ENCODE measurements around the gene GALNS.
A peak's percentile ranks its signal among the peaks of the same experiment; 100 is the strongest.

Gene GALNS

DNA sequence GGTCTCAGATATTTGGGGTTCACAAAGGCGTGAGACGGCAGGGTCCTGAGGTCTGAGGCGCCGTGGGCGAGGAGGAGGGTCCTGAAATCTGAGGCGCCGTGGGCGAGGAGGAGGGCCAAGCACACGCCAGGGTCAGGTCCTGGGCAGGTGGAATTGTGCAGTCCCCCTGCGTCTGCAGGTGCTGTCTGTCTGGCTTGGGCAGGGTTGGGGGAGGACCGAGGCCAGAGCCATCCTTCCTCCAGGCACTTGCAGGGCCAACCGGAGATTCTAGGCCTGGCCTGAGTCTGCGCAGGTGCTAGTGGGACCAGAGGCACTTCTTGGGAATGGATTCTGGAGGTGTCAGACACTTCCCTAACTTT, 42.6 kb downstream of the GALNS start:
- no peak for DNase-seq

DNA sequence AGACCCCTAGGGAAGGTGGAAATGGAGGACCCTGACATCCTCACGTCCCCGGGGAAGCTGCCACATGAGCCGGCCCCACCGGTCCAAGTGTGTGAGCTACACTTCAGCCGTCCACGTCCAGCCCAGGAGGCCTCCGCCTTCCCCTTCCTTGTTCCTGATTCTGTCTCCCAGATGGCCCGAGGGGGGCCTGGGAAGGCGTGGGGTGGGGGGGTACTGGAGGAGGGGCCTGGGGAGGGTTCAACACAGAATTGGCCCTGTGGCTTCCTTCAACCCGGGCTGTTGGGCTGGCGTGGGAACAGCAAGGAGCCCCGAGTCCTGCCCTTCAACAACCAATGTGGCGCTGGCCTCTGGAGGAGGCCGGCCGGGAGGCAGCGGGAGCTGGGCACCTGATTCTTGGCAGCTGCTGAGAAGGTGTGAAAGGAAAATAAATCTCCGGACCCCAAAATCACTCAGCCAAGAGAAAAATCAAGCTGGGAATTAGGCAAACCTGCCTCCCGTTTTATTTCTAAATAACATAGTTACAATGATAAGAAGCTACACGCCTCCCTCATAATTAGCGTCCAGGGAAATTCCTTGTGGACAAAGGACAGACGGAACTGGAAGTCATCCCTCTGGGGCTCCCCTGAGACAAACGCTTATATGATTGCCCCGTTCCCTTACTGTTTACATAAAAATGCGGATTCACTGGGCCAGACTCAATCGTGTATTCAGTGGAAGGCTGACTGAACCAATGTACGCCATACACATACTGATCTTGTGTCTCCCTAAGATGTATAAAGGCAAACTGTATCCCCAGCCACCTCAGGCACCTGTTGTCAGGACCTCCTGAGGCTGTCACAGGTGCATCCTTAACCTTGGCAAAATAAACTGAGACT, 43.2 kb downstream of the GALNS start:
- no peak for DNase-seq

DNA sequence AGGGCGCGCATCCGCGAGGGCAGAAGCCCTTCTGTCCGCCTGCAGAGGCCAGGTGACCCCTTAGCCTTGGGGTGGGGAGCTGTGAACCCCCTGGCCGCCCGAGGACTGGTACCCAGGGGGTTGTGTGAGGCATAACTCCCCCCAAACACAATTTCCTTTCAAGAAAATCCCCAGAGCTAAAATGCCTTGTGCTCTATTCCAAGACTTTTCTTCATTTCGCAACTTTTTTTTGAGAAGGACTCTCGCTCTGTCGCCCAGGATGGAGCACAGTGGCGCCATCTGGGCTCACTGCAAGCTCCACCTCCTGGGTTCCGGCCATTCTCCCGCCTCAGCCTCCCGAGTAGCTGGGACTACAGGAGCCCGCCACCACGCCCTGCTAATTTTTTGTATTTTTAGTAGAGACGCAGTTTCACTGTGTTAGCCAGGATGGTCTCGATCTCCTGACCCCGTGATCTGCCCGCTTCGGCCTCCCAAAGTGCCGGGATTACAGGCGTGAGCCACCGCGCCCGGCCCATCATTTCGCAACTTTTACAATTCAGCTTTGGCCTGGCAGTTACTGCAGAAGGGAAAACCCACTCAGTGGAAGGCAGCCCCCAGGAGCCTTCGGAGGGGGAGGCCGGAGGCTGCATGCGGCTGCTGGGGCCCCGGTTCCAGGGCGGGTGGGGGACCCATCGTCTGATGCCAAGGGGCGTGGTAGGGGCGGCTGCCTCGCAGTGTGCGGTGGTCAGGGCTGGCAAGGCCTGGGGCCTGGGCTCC, 44.1 kb downstream of the GALNS start:
- DNase-seq, result no peak

DNA sequence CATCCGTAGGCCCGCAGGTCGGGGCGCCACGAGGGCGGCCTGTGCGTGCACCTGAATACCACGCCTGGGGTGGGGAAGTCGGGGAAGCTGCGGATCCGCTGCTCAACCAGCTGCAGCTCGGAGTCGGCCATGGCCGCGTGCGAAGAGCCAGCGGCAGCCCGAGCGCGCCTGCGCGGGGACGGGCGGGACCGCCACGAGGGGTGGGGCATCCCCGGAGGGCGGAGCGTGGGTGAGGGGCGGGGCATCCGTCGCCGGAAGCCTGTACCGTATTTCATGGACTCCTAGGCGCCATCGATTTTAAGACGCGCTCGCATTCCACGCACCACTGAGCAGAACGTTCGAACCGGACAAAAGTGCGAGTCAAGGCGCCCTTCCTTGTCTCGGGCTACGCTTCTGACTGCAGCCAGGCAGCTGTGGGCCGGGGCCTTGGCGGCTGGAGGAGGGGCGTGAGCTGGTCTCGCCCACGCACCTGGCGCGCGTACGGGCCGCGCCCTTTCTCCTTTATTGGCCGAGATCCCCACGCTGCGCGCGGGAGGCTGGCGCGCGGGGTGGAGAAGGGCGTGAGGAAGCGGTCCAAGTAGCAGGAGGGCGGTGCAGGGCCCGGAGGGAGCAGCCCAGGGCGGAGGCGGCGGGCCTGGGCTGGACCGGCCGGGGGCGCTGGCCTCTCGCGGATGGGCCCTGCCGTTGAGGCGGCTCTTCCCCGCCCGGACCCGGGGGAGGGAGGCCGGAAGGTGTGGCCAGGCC, 44.8 kb downstream of the GALNS start, which contains the start of gene APRT:
Gene APRT, minus strand, starts transcription at position 160 of the 744 bp plus-strand sequence. Its CDS starts 29 bp downstream, at position 131.
- peak; percentile 97 for DNase-seq

DNA sequence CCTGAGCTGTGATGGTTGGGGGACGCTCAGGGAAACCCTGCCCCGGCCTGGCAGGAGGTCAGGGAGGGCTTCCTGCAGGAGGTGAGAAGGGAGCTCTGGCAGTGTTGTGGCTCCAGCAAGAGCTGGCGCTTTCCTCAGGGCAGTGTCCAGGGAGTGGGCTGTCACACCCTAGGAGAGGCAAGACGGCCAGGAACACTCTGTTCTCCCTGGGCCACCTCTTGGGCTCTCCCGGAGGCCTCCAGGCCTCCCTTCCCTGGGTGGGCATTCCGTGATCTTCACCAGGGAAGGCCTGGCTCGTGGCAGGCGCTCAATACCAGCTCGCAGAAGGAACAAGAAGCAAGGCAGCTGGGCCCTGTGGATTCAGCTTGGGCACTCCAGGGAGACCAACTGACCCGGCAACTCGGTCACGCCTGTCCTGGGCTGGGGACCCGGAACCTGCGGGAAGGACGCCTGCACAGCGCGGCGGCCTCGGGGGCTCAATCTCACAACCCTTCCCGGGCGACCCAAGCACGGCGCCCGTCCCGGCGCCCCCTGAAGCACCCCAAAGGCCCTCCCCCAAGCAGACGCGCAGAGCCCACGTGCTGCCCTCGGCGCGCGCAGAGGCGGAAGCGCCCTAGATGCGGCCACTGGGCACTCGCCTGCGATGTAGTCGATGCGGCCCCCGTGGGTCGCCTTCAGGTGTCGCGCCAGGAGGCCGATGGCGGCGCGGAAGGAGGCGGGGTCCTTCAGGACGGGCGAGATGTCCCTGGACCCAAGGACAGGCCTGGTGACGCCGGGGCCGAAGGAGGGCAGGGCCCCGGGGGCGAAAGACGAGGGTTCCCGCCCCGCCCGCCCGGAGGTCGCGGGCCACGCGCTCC, 45.6 kb downstream of the GALNS start:
- DNase-seq, result peak; percentile 90

DNA sequence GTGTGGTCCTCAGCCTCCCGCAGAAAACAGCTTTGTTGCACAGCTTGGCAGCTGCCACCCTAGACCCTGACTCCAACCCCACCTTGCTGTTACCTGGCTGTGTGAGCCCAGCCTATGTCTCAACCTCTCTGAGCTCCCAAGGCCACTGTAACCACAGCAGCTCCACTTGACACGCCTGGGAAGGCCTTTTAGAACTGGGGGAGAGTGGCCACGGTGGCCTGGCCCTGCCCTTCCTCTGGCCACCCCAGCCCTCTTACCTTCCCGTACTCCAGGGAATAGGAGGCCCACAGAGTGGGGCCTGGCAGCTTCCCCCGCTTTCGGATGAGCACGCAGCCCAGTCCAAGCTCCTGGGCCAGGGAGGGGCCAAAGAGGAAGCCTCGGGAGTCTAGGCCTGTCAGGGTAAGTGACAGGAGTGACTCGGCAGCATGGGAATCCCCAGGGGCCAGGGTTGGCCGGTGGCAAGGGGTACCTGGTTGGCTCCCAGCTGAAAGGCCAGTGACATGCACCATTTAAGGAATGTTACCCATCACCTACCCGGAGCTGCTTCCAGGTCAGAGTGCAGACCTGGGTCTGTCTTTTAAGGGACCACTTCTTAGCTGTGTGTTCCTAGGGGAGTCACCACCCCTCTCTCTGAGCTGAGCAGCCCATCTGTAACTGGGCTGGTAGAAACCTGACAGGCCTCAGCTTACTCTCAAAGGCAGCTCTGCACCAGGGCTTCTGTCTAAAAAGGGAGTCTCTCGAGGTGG, 46.4 kb downstream of the GALNS start:
- no peak for DNase-seq

DNA sequence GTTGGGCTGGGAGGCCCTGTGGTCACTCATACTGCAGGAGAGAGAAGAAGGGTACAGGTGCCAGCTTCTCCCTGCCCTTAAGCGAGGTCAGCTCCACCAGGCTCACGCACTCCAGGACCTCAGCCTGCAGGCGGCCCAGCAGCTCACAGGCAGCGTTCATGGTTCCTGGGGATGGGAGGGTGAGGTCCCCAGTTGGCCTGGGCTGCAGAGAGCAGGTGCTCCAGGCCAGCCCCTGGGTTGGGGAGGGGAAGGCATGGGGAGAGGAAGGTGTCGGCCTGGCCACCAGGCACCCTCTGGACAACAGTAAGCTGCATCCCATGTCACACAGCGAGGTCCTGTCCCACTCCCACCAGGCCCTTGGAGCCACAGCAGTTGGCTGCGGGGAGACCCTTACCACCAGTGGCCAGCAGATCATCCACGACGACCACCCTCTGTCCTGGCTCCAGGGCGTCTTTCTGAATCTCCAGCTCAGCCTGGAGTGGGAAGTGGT, 47.0 kb downstream of the GALNS start:
- no peak for DNase-seq

DNA sequence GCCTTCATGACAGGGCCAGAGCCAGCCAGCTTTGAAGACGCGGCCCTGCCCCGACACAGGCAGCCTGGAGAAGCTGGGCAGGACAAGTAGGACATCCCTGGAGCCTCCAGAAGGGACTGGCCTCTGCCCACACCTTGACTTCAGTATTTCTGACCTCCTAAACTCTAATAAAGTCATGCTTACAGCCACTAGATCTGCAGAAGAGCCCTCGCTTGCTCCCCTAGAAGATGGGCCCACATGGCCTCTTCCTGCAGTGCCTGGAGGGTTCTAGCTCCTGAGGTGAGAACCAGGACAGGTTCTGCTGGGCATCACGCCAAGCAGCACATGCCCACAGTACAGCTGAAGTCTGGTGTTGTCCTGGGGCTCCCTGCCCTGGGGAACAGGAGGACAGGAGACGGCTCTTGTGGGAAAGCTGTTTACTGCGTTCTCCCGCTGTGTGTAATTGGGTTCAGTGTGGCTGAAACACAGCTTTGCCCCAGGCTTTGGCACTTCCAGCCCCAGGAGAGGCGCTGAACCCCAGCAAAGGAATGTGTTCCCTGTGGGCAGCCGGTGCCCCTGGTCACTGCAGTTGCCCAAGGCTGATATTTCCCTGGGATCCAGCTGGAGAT, 47.6 kb downstream of the GALNS start:
- DNase-seq, result no peak

DNA sequence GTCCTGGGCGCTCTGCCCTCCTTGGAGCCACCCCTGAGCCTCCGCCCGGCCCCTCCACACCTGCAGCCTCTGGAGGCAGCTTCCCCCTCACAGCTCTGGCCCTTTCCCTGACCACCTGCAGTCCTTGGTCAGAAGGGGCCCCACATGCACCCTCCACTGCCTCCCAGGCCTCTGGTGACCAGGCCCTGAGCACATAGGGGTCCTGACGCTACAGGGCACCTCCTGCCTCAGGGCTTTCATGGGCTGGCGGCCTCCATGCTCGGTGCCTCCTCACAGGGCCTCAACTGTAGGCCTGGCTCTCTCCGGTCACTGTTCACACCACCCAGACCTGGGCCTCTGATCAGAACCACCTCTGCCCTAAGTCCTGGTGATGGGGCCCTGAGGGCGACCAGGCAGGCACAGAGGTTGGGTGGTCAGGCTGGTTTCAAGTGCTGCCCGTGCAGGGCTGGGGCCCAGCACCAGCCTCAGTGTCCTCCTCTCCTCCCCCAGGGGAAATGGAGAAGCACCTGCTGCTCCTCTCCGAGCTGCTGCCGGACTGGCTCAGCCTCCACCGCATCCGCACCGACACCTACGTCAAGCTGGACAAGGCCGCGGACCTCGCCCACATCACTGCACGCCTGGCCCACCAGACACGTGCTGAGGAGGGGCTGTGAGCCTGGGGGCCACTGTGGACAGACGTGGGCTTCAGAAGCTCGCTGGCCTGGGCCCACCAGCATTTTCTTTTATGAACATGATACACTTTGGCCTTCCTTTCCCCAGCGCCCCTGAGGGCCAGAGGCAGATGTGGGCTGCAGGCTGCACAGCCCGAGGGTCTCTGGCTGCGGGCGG, 48.9 kb downstream of the GALNS start:
- DNase-seq, result no peak

DNA sequence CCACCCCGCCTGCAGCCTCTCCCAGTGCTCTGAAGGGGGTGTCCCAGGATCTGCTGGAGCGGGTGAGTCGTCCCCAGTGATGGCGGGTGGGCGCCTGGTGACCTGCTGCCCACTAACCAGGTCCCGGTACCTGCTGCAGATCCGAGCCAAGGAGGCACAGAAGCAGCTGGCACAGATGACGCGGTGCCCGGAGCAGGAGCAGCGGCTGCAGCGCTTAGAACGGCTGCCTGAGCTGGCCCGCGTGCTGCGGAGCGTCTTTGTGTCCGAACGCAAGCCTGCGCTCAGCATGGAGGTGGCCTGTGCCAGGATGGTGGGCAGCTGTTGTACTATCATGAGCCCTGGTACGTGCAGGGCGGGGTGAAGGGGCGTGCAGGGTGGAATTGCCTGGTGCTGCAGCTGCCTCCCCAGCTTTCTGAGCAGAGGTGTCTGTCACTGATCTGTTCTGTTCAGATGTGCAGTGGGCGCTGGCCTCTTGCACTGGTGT, 49.6 kb downstream of the GALNS start:
- peak; percentile 72 for DNase-seq

DNA sequence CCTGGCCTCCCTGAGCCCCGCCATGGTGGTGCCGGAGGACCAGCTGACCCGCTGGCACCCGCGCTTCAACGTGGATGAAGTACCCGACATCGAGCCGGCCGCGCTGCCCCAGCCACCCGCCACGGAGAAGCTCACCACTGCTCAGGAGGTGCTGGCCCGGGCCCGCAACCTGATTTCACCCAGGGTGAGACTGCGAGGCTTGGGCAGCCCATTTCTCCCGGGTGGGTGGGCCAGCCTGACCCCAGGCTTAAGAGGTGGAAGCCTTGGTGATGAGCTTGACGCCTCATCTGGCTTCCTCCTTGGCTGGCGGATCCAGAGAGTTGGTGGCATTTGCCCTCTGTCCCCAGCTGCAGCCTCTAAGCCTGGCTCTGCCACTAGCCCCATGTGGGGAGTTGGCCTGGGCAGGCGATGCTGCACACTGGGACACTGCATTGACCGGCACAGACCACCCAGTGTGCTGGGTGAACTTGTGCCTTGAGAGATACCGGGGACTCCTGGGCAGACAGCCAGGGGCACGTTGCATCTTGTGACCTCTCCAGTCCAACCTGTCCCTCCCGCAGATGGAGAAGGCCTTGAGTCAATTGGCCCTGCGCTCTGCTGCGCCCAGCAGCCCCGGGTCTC, 50.1 kb downstream of the GALNS start:
- no peak for DNase-seq

DNA sequence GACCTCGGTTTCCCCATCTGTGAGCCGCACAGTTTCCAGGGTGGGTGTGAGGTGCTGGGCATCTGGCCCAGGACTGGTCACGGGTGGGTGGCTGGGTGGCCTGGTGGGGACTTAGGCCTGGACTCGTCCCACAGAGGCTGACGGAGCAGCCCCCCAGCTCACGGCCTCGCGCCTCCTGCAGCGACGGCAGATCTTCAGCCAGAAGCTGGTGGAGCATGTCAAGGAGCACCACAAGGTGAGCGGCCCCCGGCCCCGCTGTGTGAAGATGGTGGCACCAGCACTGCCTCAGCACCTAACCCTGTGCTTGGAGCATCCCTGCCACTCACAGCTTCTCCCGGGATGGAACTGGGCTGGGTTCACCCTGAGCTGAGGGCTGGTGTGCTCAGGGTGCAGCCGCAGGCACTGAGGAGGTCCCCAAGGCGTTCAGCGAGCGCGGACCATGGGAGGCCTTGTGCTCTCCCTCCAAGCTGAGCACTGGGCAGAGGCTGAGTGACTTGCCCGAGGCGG, 50.8 kb downstream of the GALNS start:
- no peak for DNase-seq

DNA sequence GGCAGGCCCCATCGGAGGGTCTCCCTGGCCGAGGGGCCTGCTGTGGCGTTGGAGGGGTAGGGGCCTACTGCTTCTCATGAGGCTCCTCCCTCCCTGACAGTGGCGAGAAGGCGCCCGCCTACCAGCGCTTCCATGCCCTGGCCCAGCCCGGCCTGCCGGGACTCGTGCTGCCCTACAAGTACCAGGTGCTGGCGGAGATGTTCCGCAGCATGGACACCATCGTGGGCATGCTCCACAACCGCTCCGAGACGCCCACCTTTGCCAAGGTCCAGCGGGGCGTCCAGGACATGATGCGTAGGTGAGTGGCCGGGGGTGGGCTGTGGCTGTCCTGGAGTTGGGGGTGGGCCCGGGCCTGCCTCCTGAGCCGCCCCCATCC, 51.4 kb downstream of the GALNS start:
- no peak for DNase-seq

DNA sequence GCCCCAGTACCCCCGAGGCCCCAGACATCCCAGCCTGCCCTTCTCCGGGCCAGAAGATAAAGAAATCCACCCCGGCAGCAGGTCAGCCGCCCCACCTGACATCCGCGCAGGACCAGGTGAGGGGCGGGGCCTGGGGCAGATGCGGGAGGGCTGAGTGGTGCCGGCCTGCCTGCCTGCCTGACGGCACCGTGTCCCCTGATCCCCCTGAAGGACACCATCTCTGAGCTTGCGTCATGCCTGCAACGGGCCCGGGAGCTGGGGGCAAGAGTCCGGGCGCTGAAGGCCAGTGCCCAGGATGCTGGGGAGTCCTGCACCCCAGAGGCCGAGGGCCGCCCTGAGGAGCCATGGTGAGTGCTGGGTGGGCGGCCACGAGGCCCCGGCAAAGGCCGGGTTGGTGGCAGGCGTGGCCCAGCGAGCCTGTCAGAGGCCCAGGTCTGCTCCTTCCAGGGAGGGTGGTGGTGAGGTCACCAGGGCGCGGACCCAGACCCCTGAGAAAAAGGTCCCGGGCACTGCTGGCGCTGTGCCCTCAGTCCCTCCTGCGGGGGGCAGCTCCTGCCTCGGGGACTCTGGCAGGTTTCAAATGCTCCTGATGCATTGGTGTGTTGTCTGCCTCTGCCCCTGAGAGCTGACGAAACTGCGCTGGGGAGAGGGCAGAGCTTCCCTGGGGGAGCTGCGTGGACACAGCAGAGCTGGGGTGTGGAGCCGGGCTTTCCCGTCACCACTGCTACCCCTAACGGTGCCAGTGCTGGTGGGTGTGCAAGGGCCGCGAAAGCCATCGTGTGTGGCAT, 52.0 kb downstream of the GALNS start:
- DNase-seq, result no peak

DNA sequence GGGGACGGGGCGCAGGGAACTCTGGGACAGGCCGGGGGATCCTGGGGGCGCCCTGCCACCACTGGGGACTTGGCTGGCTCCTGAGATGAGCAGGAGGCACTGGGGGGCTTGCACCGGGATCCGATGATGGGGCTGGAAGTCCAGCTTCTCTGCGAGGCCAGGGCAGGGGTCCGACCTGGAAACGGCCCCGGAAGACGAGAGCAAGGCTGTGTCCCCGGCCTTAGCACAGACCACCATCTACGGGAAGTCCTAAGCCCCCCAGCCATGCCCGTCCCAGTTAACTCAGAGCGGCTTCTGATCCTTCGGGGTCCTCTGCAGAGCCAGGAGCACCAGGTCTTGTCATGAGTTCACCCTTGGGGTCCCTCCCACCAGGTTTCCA, 52.6 kb downstream of the GALNS start:
- DNase-seq, result no peak

DNA sequence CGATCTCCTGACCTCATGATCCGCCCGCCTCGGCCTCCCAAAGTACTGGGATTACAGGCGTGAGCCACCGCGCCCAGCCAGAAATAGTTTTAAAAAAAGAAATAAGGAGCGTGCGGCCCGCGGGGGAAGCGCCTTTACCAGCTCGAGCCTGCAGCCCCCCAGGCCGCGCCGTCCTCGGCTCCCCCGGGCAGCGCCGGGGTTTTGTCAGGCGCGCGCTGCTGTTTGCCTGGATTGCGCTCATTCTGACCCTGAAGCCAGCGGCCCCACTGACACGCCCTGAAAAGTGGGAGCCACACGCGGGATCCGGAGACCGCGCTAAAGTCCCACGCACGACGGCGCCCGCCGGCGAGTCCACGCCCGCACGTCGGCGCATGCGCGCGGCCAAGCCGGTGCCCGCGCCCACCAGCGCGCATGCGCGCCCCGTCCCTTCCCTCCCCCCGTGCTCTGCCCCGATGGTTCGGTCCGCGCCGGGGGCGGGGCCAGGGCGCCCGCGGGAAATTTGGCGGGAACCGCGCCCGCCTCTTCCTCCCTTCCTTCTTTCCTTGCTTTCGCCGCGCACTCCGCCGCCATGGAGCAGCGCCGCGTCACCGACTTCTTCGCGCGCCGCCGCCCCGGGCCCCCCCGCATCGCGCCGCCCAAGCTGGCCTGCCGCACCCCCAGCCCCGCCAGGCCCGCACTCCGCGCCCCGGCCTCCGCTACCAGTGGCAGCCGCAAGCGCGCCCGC, 53.3 kb downstream of the GALNS start, which contains the start of gene CDT1:
Gene CDT1, plus strand, starts transcription at position 526 of the 724 bp plus-strand sequence. Its CDS starts 43 bp downstream, at position 569.
- peak; percentile 90 for DNase-seq

DNA sequence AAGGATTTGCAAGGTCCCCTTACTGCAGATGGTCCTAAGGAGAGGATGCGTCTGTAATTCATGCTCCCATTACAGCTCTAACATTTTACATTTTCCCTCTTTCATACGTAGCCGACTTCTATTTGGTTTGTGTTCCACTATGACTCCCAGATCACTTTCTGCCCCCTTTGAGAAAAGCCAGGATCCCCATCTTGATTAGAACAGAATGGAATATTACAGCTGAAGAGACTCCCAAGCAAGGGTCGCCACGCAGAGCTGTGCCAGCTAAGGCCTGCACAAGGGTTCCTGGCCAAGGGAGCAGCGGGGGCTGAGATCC, 56.5 kb downstream of the GALNS start:
- no peak for DNase-seq

Measured in right hindlimb (tissue), 1 donor.